22Rv1 (cell line): Measurements from ENCODE around the gene NRP2.

Experiments
- CTCF ChIP-seq: fragments of 450-650 bp; IDR thresholded peaks from 2 replicates; pipeline ENCODE4 v1.5.1; 2017; ENCODE audit warnings: mild to moderate bottlenecking
- ZFX ChIP-seq: fragments of 450-650 bp; IDR thresholded peaks from 2 replicates; pipeline ENCODE4 v1.6.1; 2017; ENCODE audit warnings: antibody characterized with exemption, borderline replicate concordance

- no peak for TF ChIP-seq CTCF
- TF ChIP-seq ZFX: no peak
Observed at GRCh38 chr2:205699515-205700289, 17.4 kb downstream of the NRP2 start.
